Right lung (tissue), 5 donors: ENCODE results near the gene CMTM4. TPM values are rescaled to one million over a fixed set of nuclear protein-coding genes. Genes with fewer than 3 reads are reported as not detected.
"Not testable (repeated sequence)": the region's sequence is repeated elsewhere in the genome, so short reads cannot be mapped to it uniquely, and the experiment has no call there.

ENCODE experiments used
- DNase-seq, 2 donors: peaks; one replicate each; pipeline ENCODE4 v3.0.0-alpha.2; 2013
- polyA plus RNA-seq, 5 donors: library from polyadenylated mRNA; unstranded; fragments of 120-200 nt; gene quantifications; one replicate each; pipeline versions ENCODE4 v1.2.1 to v1.2.3, GENCODE V29; 2013; ENCODE audit warnings: inconsistent platforms in 1 of 5, low replicate concordance in 1 of 5; ENCODE audit not compliant: insufficient read length in 5 of 5, insufficient read depth in 1 of 5

The CMTM4 gene
- polyA plus RNA-seq, 5 donors = 21.1 to 36.4 (median 27.7) TPM

DNA sequence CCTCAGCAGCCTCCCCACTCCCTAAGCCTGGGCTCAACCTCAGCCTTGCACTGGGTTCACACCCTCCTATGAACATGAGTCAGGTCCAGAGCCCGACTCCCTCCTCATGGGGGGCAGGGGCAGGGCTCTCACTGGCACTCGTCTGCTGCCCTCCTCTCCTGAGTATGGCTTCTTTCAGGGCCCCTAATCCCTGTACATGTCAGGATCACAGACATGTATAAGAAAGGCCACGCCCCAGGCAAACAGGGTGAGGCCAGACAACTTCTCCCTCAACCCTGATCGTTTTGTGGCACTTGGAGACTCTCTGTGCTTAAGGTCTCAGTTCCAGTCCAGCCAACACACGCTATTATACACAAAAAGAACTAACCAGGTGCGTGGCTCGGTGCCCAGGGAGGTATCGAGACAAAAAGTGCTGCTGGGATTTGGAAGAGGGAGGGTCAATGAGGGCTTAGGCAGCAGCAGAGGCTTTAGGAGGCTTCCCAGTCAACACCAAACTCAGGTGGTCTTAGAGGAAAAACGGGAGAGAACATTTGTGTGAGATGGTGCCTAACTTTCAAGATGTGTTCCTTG is 46.8 kb downstream of the CMTM4 start:
- no peak for DNase-seq

DNA sequence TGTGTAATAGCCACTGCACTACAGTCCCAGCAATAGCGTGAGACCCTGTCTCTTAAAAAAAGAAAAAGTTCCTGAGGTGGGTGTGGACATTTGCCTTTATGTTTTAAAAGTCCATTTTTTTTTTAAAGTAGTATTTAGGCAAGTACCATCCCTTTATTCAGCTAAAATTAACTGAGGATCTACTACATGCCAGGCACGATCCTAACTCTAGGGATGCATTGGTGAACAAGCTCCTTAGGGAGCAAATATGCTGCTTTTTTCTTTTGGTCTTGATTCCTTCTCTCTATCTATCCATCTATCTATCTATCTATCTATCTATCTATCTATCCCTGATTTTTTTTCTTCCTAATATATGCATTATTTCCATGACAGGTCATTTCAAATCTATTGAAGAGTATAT is 47.4 kb downstream of the CMTM4 start:
- DNase-seq = no peak

DNA sequence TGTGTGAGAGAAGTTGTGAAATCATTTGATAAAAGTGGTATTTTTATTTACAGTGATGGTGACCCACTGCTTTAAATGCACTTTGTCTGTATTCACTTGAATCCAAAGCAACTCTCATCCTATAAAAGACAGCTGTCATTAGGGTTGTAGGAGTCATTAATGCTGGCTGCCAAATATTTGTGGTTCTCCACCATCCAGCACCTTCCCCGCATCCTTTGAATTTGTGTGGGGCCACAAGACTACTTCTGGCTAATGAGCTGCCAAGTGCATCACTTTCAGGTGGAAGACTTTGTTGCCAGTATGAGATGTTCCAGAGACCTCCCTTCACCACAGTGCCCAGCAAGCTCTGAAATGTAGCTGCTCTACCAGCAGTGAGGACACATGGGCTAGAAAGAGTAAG is 48.7 kb downstream of the CMTM4 start:
- no peak for DNase-seq

DNA sequence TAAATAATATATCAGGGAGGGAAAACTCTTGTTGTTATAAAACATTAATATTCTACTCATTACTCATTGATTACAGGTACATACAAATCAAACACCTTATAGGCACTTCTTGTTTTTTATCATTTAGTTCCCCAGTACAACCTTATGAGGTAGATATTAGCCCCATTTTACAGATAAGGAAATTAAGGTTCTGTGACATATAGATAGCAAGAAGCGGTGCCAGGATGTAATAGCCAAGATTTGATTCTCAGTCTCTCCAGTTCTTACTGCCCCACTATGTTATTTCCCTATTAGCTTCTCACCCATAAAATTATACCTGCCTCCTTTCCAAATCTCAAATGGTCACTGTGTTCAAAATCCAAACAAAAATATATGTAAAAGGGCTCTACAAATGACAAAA is 55.2 kb downstream of the CMTM4 start:
- DNase-seq = no peak

DNA sequence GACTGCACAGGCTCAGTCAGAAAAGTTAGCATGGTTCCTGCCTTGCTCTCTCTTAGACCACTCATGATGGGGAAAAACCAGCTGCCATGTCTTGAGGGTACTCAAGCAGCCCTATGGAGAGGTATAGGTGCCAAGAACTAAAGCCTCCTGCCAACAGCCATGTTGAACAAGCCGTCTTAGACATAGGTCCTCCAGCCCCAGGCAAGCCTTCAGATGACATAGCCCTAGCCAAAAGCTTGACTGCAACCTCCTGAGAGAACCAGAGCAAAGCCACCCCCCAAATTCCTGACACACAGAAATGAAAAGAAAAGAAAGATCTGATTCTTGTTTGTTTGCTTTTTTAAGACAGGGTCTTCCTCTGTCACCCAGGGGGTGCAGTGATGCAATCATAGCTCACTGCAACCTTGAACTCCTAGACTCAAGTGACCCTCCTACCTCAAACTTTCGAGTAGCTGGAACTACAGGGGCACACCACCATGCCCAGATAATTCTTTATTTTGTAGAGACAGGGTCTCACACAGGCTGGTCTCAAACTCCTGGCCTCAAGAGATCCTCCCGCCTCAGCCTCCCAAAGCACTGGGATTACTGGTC is 55.7 kb downstream of the CMTM4 start:
- DNase-seq = no peak

DNA sequence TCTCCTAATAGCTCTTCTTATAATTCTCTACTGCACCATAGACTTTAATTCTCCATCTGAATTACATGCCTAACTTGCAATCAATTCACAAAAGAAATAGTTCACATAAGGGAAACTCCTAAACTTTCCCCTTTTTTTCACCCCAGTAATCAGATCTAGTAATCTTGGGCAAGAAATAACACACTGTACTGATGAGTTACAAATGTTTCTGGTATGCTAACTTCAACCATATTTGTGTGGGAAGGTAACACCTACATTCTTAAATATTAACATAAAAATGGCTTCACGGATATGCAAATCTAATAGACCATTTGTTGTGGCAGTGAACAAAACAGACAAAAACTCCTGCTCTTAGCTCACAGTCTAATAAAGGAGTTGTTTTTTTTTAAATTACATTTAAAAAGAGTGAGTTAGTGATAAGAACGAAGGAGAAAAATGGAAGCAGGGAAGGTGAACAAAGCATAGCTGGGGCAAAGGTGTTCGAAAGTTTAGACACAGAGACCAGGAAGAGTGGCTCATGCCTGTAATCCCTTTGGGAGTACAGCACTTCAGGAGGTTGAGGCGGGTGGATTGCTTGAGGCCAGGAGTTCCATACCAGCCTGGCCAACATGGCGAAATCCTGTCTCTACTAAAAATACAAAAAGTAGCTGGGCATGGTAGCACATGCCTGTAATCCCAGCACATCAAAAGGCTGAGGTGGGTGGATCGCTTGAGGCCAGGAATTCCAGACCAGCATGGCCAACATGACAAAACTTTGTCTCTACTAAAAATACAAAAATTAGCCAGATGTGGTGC is 57.3 kb downstream of the CMTM4 start:
- no peak for DNase-seq

DNA sequence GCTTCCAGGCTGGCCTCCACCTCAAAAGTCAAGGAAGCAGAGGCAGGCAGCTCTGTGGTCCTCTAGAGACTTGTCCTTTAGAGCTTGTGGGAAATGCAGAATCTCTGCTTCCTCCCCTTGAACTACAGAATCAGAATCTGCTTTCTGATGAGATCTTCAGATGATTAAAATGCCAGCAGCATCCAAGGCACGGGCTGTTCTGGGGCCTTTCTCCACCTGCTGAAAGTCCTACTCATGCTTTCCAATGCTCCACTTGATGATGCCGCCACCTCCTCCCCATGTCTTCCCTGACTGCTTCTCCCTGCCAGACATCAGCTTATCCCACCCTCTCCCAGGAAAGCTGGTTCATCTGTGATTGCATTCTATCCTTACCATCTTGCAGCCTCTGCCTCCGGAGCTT is 58.7 kb downstream of the CMTM4 start:
- no peak for DNase-seq

DNA sequence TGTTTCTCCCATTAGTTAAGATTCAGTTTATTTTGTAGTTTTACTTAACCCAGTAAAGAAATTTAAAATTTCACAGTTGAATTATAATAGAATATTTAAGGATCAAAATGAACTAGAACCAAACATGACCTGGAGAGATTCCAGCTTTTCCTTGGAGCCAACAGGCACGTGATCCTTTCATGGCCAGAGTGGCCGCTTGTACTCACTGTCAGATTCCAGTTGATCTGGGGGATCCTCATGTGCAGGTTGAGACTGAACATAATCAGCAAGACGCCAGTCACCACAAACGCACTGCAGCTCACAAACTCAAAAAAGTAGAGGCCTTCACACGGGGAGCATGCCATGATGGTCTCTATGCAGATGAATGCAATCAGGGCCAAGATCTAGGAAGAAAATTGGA is 60.3 kb downstream of the CMTM4 start:
- no peak for DNase-seq

DNA sequence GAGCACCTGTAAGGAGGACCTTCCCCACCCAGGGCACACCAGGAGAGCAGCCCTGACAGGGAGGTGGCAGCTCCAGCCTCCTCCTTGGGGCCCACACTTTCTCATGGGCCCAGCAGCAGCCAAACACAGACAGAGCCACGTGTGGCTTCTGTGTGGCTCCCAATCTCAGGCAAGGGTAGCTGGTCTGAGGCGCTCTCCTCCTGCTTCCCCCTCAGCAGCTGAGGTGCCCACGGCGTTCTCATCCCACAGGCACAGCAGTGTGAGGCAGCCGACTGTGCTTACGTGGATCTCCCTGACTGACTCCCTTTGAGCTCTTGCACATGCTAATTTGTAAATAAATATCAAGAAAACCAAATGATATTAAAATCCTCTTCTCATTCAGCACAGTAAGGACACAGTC is 61.1 kb downstream of the CMTM4 start:
- DNase-seq = no peak

DNA sequence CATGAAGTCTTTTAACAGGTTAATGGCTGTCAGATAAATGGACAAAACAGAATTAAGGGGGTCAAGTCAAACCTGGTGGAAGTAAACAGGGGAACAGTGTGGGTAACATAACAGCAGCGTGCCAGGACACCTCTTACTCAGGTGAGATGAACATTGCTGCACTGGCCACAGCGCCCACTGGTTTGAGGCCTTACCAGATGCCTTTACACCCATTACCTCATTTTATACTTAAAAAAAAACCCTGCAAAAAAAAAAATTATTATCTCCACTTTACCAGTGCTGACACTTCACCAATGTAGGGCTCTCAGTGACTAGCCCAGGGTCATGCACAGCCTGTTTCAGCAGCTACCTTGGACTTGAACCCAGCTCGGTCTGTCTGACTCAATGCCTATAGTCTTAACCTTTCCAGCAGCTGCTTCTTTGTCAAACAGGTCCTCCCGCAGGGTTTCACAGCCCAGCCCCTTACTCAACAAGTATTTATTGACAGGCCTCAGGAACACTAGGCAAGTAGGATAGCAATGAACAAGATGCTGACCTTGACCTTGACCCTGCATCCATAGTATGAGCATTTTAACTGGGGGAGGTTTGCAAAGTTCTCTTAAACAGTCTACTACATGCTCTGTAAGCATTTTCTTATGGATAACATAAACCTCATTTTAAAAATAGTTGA is 61.9 kb downstream of the CMTM4 start:
- DNase-seq = no peak

DNA sequence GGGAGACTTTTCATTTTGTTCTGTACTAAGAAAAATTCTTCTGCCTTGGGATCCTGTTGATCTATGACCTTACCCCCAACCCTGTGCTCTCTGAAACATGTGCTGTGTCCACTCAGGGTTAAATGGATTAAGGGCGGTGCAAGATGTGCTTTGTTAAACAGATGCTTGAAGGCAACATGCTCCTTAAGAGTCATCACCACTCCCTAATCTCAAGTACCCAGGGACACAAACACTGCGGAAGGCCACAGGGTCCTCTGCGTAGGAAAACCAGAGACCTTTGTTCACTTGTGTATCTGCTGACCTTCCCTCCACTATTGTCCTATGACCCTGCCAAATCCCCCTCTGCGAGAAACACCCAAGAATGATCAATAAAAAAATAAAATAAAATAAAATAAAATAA is 65.0 kb downstream of the CMTM4 start:
- not testable (repeated sequence) for DNase-seq

DNA sequence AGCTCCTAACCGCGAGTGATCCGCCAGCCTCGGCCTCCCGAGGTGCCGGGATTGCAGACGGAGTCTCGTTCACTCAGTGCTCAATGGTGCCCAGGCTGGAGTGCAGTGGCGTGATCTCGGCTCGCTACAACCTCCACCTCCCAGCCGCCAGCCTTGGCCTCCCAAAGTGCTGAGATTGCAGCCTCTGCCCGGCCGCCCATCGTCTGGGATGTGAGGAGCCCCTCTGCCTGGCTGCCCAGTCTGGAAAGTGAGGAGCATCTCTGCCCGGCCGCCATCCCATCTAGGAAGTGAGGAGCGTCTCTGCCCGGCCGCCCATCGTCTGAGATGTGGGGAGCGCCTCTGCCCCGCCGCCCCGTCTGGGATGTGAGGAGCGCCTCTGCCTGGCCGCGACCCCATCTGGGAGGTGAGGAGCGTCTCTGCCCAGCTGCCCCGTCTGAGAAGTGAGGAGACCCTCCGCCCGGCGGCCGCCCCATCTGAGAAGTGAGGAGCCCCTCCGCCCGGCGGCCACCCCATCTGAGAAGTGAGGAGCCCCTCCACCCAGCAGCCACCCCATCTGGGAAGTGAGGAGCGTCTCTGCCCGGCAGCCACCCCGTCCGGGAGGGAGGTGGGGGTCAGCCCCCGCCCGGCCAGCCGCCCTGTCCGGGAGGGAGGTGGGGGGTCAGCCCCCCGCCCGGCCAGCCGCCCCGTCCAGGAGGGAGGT is 65.8 kb downstream of the CMTM4 start:
- not testable (repeated sequence) for DNase-seq

DNA sequence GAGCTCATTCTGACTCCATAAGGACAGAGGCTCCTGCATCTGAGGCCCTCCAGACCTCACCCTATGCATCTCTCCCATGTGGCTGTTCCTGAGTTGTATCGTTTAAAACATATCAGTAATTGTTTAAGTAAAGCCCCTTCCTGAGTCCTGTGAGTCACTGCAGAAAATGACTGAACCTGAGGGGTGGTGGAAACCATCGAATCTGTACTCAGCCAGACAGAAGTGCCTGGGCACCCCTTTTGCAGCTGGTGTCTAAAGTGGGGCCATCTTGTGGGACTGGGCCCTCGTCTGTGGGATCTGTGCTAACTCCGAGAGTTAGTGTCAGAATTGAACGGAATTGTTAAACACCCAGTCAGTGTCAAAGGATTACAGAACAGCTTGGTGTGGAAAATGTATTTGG is 66.7 kb downstream of the CMTM4 start:
- no peak for DNase-seq

DNA sequence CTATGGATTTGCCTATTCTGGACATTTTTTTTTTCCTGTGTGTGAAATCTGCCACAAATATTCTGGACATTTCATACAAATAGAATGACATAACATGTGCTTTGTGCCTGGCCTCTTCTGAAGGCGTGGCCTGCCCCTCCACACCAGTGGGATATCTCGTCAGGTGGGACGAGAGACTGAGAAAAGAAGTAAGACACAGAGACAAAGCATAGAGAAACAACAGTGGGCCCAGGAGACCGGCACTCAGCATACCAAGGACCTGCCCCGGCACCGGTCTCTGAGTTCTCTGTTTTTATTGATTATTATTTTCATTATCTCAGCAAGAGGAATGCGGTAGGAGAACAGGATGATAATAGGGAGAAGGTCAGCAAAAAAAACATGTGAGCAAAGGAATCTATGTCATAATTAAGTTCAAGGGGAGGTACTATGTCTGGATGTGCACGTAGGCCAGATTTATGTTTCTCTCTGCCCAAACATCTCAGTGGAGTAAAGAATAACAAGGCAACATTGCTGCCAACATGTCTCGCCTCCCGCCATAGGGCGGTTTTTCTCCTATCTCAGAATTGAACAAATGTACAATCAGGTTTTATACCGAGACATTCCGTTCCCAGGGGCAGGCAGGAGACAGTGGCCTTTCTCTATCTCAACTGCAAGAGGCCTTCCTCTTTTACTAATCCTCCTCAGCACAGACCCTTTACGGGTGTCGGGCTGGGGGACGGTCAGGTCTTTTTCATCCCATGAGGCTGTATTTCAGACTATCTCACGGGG is 68.7 kb downstream of the CMTM4 start:
- not testable (repeated sequence) for DNase-seq

DNA sequence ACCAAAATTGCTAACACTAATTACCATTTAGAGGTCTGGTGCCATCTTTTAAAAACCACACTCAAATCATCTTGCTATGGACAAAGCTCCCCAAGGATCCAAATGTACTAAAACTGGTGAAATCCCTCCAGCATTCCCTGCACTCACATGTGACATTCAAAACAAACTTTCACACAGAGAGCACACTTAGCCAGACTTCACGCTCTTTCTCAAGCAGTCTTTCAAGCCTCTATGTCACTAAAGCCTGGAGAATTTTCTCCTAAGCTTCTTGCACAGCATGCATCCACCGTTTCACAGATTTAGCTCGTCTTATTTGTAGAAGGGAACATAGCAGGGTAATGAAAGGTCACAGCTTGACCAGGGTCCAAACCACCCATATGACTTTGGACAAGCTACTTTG is 72.8 kb downstream of the CMTM4 start:
- no peak for DNase-seq

DNA sequence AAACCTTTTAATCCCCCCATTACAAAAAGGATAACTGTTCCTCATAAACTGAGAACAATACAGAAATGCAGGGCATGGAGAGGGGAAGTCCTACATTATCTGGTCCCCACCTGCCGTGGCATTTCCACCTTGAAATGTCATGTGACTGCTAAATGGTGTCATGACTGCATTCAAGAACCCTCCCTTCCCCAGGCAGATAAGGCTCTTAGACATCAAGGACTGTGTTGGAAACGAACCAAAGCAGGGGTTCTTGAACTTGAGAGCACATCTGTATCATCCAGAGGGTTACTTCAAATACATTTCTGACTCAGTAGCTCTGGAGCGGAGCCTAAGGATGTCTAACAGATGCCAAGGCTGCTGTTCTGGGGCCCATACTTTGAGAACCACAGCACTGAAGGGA is 73.7 kb downstream of the CMTM4 start:
- no peak for DNase-seq

DNA sequence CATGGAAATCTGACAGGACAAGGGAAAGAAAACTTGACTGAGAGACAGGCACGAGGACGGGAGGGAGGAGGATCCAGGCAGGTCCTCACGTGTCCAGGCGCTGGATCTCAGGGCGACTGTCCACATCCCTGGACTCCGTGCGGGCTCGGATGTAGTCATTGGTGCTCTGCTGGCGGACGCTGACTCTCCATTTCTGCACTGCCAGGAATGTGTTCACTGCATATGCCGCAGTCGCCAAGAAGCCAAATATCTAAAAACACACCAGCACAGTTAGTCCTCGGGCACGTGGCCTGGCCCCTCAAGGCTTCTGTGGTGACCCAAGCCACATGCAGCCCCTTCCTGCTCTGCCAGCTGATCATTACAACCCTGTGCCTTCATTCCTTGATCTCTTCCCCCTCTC is 74.6 kb downstream of the CMTM4 start:
- no peak for DNase-seq

DNA sequence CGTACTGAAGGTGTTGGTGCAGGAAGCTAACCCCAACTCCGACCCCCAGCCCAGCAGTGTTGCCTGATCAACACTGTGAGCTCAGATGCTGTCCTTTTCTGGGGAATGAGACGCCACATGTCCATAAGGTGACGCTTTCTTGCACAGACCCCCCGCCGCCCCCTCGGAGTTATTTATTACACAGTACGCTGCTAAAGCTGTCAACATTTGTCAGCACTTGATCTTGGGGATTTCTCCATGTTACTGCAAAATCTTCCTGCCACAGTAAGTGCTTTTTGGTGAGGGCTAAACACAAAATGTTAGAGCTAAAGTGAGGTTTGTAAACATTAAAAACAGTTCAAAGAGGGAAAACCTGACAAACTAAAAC is 76.1 kb downstream of the CMTM4 start:
- DNase-seq = no peak

DNA sequence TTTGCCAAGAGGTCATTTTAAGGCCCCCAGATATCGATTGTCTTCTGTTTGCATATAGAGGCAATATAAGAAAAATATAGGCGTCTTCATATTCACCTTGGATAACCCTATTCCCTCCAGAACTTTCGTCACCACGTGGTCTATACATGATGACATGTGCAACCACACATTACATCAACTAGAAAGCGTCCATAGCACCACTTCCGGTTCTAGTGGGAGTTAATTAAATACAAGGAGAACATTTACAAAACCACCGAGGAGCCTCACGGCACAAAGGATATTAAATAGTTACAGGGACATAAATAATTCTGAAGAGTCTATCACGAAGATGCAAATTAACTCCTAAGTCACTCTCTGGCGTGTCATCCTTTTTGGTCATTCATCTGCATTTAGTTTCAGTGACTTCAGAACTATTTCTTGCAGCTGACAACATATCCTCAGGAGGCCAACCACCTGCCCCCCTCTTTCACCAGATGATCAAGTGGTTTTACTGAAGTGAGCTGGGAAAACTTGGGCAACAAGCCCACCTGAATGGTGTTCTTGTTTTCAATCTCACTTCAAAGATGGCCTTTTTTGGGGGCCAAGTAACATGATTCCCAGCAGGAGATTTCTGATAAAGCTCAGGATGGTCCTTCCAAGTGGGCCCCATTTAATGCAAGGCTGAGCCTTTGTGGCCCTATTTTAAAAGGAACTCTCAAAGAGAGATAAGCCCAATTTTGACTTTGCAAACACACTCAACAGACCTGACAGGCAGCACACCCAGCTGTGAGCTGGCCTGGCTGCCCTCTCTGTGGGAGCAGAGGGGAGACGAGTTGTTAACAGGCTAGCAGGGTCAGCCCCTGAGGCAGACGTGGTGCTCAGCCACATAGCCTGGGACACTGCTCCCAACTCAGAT is 76.8 kb downstream of the CMTM4 start:
- no peak for DNase-seq

DNA sequence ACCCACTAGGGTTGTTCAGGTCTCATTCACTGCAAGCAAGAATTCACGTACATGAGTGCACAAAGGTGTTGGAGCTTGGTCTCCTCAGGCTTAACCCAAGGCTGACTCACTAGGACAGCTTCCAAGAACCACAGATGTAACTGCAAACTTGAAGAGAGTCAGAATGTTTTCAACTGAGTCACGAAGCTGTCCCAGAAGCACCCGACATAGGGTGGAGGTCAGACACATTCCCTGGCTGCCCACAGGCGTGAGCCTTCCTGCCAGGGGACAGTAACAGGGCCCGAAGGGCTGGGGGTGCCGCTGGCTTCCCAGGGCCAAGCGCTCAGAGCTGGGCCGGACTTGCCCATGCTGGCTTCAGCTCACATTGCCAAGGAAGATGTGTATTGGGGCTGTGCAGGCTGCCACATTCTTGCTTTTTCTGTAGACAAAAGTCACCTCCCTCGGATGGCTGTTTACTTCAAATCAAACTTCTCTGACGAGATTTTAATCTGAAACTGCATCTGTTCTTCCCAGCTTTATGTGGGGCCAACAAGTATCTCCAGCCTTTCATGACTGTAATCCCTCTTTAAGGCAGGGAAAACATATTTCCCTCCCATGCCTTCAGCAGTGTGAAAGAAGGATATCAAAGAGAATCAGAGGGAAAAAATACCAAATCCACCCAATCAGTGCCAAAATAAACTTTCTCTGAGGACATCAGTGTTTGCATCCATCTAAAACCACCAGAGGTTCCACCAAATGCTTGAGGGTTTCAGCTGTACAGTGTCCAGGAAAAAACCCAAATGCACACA is 77.8 kb downstream of the CMTM4 start:
- no peak for DNase-seq
